ENCODE data around the gene OTUB1.
"Not testable (repeated sequence)": the region's sequence is repeated elsewhere in the genome, so short reads cannot be mapped to it uniquely, and the experiment has no call there.

Gene OTUB1, protein sequence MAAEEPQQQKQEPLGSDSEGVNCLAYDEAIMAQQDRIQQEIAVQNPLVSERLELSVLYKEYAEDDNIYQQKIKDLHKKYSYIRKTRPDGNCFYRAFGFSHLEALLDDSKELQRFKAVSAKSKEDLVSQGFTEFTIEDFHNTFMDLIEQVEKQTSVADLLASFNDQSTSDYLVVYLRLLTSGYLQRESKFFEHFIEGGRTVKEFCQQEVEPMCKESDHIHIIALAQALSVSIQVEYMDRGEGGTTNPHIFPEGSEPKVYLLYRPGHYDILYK

GRCh38 chr11:63986156-63986931 is at the start of gene OTUB1:
Gene OTUB1 (plus strand): TSS chr11:63986438. CDS start chr11:63986457, 19 bp downstream.
- DNase-seq, result peak; percentile 84

- no peak for DNase-seq
Measured at GRCh38 chr11:63937713-63938478, 48.3 kb upstream of the OTUB1 start.

DNA sequence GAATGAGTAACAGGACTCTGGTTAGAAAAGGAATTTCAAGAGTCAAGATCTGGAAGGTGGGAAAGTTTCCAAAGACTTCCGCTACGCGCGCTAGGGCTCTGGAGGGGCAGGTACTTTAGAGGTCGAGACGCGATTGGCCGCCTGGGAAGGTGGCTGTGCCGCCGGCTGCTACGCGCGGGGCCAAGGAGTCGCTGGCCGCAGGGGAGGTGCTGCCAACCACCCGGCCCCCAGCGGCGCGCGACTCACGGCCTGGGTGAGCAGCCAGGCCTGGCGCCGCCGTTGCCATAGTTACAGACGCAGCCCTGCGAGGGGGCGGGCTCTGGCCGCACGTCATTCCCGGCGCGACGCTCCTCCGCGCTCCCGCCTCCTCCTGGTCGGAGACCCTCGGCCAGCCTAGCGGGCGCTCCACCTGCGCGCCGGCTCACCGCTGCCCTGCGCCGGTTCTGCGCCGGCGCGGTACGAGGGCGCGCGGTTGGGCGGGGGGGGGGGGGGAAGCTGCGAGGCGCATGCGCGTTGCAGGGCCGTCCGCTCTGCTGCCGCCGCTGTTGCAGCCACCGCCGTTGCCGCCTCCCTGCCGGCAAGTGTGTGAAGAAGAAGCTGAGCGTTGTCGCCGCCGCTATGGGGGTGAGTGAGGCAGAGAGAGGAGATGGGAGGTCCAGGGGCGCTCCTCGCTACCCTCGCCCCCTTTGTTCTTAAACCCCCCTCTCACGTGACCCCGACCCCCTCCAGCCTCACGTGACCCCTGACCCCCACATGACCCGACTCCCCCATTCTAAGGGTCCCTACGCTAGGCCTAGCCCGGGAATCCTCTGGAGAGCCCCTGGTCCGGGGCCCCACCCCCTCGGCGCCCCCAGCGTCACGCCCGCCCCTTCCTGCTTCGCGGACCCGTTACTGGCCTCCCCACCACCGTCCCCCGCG is 47.5 kb upstream of the OTUB1 start, which contains the start of gene NAA40:
TSS of gene NAA40 (plus strand) at position 524 of the 918 bp plus-strand sequence. CDS start at position 619, 95 bp downstream.
- DNase-seq, result peak; percentile 97

GRCh38 chr11:63939397-63939891 is 46.8 kb upstream of the OTUB1 start:
- no peak for DNase-seq

- DNase-seq, result no peak
Measured at GRCh38 chr11:63940786-63941185, 45.5 kb upstream of the OTUB1 start.

DNA sequence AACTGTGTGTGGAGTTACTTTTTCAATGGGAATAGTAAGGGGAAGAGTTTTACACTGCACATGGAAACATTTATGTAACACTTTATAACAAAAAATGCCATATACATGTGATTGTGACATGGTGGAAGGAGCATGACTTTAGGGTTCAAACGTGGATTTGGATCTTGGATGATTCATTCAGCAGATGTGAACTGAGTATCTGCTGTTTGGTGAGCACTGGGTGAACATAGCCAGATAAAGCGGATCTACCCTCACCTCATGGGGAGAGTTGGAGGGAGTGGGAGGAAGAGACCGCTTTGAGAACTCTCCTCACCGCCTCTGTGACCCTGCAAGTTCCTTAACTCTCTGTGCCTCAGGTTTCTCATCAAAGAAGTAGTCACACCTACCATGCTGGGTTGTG is 44.3 kb upstream of the OTUB1 start:
- no peak for DNase-seq

DNA sequence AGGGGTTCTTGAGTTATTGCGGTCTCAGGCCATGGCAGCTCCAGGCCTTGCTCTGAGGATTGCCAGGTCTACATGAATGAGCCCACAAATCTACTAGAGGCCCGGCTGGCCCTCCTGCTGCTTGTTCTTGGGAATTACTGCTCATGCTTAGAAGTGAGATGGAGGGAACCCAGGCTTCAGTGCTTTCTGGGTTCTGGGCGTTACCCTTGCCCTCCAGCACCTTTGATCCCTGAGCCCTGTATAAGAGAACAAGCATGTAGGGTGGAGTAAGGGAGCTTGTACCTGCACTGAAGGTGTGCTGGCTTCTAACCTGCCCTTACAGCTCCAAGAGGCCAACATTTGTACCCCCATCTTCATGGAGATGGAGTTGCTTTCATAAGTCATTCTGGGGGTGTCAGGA is 43.4 kb upstream of the OTUB1 start:
- DNase-seq, result no peak

DNA sequence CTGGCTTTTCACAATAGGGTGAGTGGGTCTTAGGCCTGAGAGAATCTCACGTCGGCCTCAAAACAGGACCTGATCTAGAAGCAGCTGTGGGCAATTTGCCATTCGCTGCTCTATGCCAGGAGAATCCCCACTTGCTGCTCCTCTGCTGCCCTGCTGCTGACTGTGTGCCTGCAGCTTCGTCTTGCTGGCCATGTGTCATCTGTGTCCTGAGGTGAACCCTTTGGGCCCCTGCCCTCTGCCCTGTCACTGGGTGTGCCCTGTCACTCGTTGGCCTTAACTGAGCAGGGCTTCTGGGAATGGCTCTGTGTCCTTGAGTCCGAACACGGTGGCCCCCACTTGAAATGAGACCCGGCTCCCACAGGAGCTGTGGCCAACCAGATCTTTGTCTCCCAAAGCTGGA is 41.3 kb upstream of the OTUB1 start:
- no peak for DNase-seq

GRCh38 chr11:63945477-63946163 is 40.6 kb upstream of the OTUB1 start:
- peak; percentile 58 for DNase-seq

GRCh38 chr11:63951779-63952536 is 34.3 kb upstream of the OTUB1 start:
- DNase-seq, result no peak

GRCh38 chr11:63952570-63952969 is 33.7 kb upstream of the OTUB1 start:
- no peak for DNase-seq

- no peak for DNase-seq
Measured at GRCh38 chr11:63958008-63958407, 28.2 kb upstream of the OTUB1 start.

GRCh38 chr11:63961608-63962412 is 24.4 kb upstream of the OTUB1 start:
- DNase-seq, result peak; percentile 41

DNA sequence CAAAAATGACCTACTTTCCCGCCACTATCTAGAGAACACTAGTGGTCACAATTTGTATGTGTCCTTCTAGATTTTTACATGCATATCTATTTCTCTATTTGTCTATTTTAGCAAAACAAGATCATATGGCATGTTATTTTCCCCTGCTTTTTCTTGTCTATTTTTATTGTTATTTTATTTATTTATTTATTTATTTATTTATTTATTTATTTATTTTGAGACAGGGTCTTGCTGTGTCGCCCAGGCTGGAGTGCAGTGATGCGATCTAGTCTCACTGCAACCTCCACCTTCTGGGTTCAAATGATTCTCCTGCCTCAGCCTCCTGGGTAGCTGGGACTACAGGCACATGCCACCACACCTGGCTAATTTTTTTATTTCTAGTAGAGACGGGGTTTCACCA is 22.3 kb upstream of the OTUB1 start:
- DNase-seq, result not testable (repeated sequence)

- DNase-seq, result no peak
Measured at GRCh38 chr11:63966444-63966843, 19.8 kb upstream of the OTUB1 start.

DNA sequence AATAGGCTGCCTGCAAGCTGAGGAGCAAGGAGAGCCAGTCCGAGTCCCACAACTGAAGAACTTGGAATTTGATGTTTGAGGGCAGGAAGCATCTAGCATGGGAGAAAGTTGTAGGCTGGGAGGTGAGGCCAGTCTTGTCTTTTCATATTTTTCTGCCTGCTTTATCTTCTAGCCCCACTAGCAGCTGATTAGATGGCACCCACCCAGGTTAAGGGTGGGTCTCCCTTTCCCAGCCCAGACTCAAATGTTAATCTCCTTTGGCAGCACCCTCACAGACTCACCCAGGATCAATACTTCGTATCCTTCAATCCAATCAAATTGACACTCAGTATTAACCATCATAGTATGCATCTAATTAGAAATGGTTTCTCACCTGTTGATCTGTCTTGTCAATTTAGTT is 16.8 kb upstream of the OTUB1 start:
- DNase-seq, result no peak

DNA sequence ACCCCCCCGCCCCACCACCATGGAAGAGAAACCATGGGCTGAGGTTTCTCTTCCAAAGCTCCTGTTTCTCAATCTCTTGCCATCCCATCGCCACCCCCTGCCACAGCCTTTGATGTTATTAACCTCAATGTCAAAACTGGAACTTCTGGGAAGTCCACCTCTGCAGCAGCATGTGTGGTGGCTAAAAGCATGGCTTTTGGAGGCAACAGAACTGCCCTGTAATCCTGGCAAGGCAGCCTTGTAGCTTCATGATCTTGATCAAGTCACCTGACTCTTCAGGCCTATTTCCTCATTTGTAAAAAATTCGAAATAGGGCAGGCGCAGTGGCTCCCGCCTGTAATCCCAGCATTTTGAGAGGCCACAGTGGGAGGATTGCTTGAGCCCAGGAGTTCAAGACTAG is 15.3 kb upstream of the OTUB1 start:
- DNase-seq, result no peak

GRCh38 chr11:63973912-63974258 is 12.4 kb upstream of the OTUB1 start:
- not testable (repeated sequence) for DNase-seq

GRCh38 chr11:63974259-63975143 is 11.7 kb upstream of the OTUB1 start, which contains the start of gene COX8A:
Gene COX8A (plus strand): TSS chr11:63974620. CDS start chr11:63974681, 61 bp downstream.
- DNase-seq, result peak; percentile 100

Data from HCEC 1CT (cell line).